Activated CD8-positive, alpha-beta memory T cell treated with anti-CD3 and anti-CD28 coated beads, Interleukin-2, amount 50 U/mL, for 4 hours (primary cell): ENCODE measurements around the gene MSH6.
"Not testable (repeated sequence)": the region's sequence is repeated elsewhere in the genome, so short reads cannot be mapped to it uniquely, and the experiment has no call there.

ENCODE experiments used
- DNase-seq: peaks from one replicate; pipeline ENCODE4 v3.0.0-alpha.2; 2020

MSH6 gene

GRCh38 chr2:47844162-47844561 lies 61.2 kb downstream of the MSH6 start:
- DNase-seq = no peak

GRCh38 chr2:47849368-47849767 lies 66.4 kb downstream of the MSH6 start:
- no peak for DNase-seq

GRCh38 chr2:47850198-47850597 lies 67.3 kb downstream of the MSH6 start:
- DNase-seq = no peak

- DNase-seq = not testable (repeated sequence)
These were observed 70.3 kb downstream of the MSH6 start for GRCh38 chr2:47853067-47853777.
